GM23248 (cell line): ENCODE measurements around the gene OST4. TPM values are rescaled to one million over a fixed set of nuclear protein-coding genes. Genes with fewer than 3 reads are reported as not detected.

Experiments used
- DNase-seq: peaks from one replicate; pipeline ENCODE4 v3.0.0-alpha.2; 2015
- H2AFZ ChIP-seq: fragments of 200-600 bp; sonication (generic); 2 replicates; pipeline ENCODE4 v1.6.1; 2016; ENCODE audit warnings: antibody characterized with exemption
- H3F3A ChIP-seq: fragments of 200-600 bp; sonication (generic); 2 replicates; pipeline ENCODE4 v1.6.1; 2016; ENCODE audit warnings: mild to moderate bottlenecking, antibody characterized with exemption, mixed run types; ENCODE audit not compliant: insufficient read depth
- H3K27ac ChIP-seq: fragments of 200-600 bp; sonication (generic); 2 replicates; pipeline ENCODE4 v1.5.1; 2016; ENCODE audit warnings: mild to moderate bottlenecking
- H3K27me3 ChIP-seq: fragments of 200-600 bp; sonication (generic); replicated peaks from 2 replicates; pipeline ENCODE4 v1.6.1; 2016; ENCODE audit warnings: mild to moderate bottlenecking; ENCODE audit not compliant: insufficient read depth
- H3K36me3 ChIP-seq: fragments of 200-600 bp; sonication (generic); 2 replicates; pipeline ENCODE4 v1.6.1; 2016; ENCODE audit warnings: low read depth, mild to moderate bottlenecking
- H3K4me1 ChIP-seq: fragments of 200-600 bp; sonication (generic); 2 replicates; pipeline ENCODE4 v1.6.1; 2016; ENCODE audit warnings: mild to moderate bottlenecking; ENCODE audit not compliant: insufficient read depth
- H3K4me2 ChIP-seq: fragments of 200-600 bp; sonication (generic); one replicate; pipeline ENCODE4 v1.6.1; 2016; ENCODE audit warnings: mild to moderate bottlenecking; ENCODE audit not compliant: unreplicated experiment
- H3K4me3 ChIP-seq: fragments of 200-600 bp; sonication (generic); 2 replicates; pipeline ENCODE4 v1.5.1; 2016; ENCODE audit warnings: mild to moderate bottlenecking
- H3K79me2 ChIP-seq: fragments of 200-600 bp; sonication (generic); 2 replicates; pipeline ENCODE4 v1.6.1; 2016; ENCODE audit warnings: mild to moderate bottlenecking; ENCODE audit not compliant: insufficient read depth
- H3K9ac ChIP-seq: fragments of 200-600 bp; sonication (generic); 2 replicates; pipeline ENCODE4 v1.6.1; 2016; ENCODE audit warnings: mild to moderate bottlenecking
- H3K9me2 ChIP-seq: fragments of 200-600 bp; sonication (generic); 2 replicates; pipeline ENCODE4 v1.6.1; 2016; ENCODE audit warnings: mixed run types, mild to moderate bottlenecking, moderate library complexity; ENCODE audit not compliant: insufficient read depth
- H3K9me3 ChIP-seq: fragments of 200-600 bp; sonication (generic); one replicate; pipeline ENCODE4 v1.6.1; 2017; ENCODE audit warnings: low read depth
- H4K20me1 ChIP-seq: fragments of 200-600 bp; sonication (generic); 2 replicates; pipeline ENCODE4 v1.6.0; 2016; ENCODE audit not compliant: insufficient read depth
- EZH2 ChIP-seq: fragments of 200-600 bp; sonication (generic); IDR thresholded peaks from 2 replicates; pipeline ENCODE4 v1.6.1; 2018; ENCODE audit warnings: antibody characterized with exemption, mild to moderate bottlenecking; ENCODE audit not compliant: insufficient read depth, poor library complexity, severe bottlenecking
- EZH2phosphoT487 ChIP-seq: fragments of 200-600 bp; sonication (generic); IDR thresholded peaks from 2 replicates; pipeline ENCODE4 v1.6.1; 2018; ENCODE audit warnings: antibody characterized with exemption, moderate library complexity, mild to moderate bottlenecking, low read depth; ENCODE audit not compliant: insufficient read depth
- WGBS, 2 experiments: methylation state at CpG; one replicate each; pipeline ENCODE4 v1.1.6; 2015 to 2017; ENCODE audit warnings: low lambda C conversion rate in 2 of 2, low coverage in 1 of 2; ENCODE audit errors: missing lambda C conversion rate in 2 of 2; 5-methylcytosine and 5-hydroxymethylcytosine counted together
- in situ Hi-C: fragments of 300-500 bp; cut with MboI; formaldehyde crosslinking; loops from 2 replicates; pipeline ENCODE4 v1.15.0; 2020
- polyA plus RNA-seq: library from polyadenylated mRNA; unstranded; fragments of >200 nt; fragmentation: Nextera tagmentation; extraction: Ambion mirVana; gene quantifications from 2 replicates; pipeline ENCODE4 v1.2.1, GENCODE V29; 2016
- total RNA-seq: library from RNA; depleted of rRNA; stranded (reverse); fragments of >200 nt; shearing (Covaris generic); gene quantifications from 2 replicates; pipeline ENCODE4 v1.2.3, GENCODE V29; 2014

Gene OST4
- total and polyA plus RNA-seq, 2 experiments from 2014 or later = 499 to 942 TPM

- no peaks in the 10 kb centered on the region for H3K27me3 ChIP-seq
- no peak overlapping the region for H3K9ac ChIP-seq
- peaks cover 68% of the 10 kb centered on the region for H3K79me2 ChIP-seq
- no peaks in the 10 kb centered on the region for H3F3A ChIP-seq
- no peak for DNase-seq
- in situ Hi-C loops = no loop called here
- no peaks in the 10 kb centered on the region for H3K9me2 ChIP-seq
- H3K9me3 ChIP-seq = no peaks in the 10 kb centered on the region
- no peak for TF ChIP-seq EZH2phosphoT487
- no peak for TF ChIP-seq EZH2
- H4K20me1 ChIP-seq = no peaks in the 10 kb centered on the region
- H3K4me1 ChIP-seq = peaks cover 2% of the 10 kb centered on the region; the same call in 1 of the 2 replicates
- no peak overlapping the region for H2AFZ ChIP-seq
- H3K4me2 ChIP-seq = no peak overlapping the region
- H3K4me3 ChIP-seq = no peak overlapping the region
- H3K27ac ChIP-seq = no peak overlapping the region
- WGBS, 2 experiments = 69 to 85% methylated on average over 2 of the region's 2 CpGs
- H3K36me3 ChIP-seq = no peaks in the 10 kb centered on the region
Measured at GRCh38 chr2:27029051-27029450, 42.4 kb downstream of the OST4 start.

GRCh38 chr2:27027211-27027651, 44.2 kb downstream of the OST4 start:
- peaks cover 51% of the 10 kb centered on the region for H3K79me2 ChIP-seq
- H3F3A ChIP-seq = no peaks in the 10 kb centered on the region
- no peaks in the 10 kb centered on the region for H3K4me1 ChIP-seq
- DNase-seq = no peak
- WGBS, 2 experiments = 87 to 93% methylated on average over 9 to 10 of the region's 10 CpGs
- no peak overlapping the region for H3K4me3 ChIP-seq
- H3K36me3 ChIP-seq = no peaks in the 10 kb centered on the region
- H3K9me3 ChIP-seq = no peaks in the 10 kb centered on the region
- no peak overlapping the region for H2AFZ ChIP-seq
- no peaks in the 10 kb centered on the region for H4K20me1 ChIP-seq
- H3K4me2 ChIP-seq = no peak overlapping the region
- H3K27ac ChIP-seq = no peak overlapping the region
- no peak overlapping the region for H3K9ac ChIP-seq
- in situ Hi-C loops = no loop called here
- TF ChIP-seq EZH2 (no peak), EZH2phosphoT487 (no peak)
- no peaks in the 10 kb centered on the region for H3K9me2 ChIP-seq
- no peaks in the 10 kb centered on the region for H3K27me3 ChIP-seq

GRCh38 chr2:27025861-27026851, 45.3 kb downstream of the OST4 start:
- no peak overlapping the region for H3K27ac ChIP-seq
- in situ Hi-C loops = no loop called here
- peaks cover 7% of the 10 kb centered on the region for H3K4me1 ChIP-seq
- WGBS, 2 experiments = 89% methylated on average over 22 to 24 of the region's 24 CpGs
- TF ChIP-seq EZH2phosphoT487 (no peak), EZH2 (no peak)
- H3F3A ChIP-seq = peaks cover 9% of the 10 kb centered on the region
- no peak overlapping the region for H3K4me2 ChIP-seq
- H3K9ac ChIP-seq = no peak overlapping the region
- H4K20me1 ChIP-seq = no peaks in the 10 kb centered on the region
- peaks cover 41% of the 10 kb centered on the region for H3K79me2 ChIP-seq
- no peak for DNase-seq
- no peaks in the 10 kb centered on the region for H3K9me3 ChIP-seq
- H3K9me2 ChIP-seq = no peaks in the 10 kb centered on the region
- no peaks in the 10 kb centered on the region for H3K27me3 ChIP-seq
- no peak overlapping the region for H3K4me3 ChIP-seq
- H3K36me3 ChIP-seq = no peaks in the 10 kb centered on the region
- no peak overlapping the region for H2AFZ ChIP-seq

GRCh38 chr2:27025281-27025800, 46.1 kb downstream of the OST4 start:
- H2AFZ ChIP-seq = no peak overlapping the region
- in situ Hi-C loops = no loop called here
- H3K4me1 ChIP-seq = peaks cover 10% of the 10 kb centered on the region
- no peaks in the 10 kb centered on the region for H3K9me3 ChIP-seq
- no peak for DNase-seq
- no peak overlapping the region for H3K9ac ChIP-seq
- 79 to 80% methylated on average over 13 of the region's 13 CpGs for WGBS, 2 experiments
- no peaks in the 10 kb centered on the region for H3K27me3 ChIP-seq
- H3K9me2 ChIP-seq = no peaks in the 10 kb centered on the region
- no peaks in the 10 kb centered on the region for H4K20me1 ChIP-seq
- no peak for TF ChIP-seq EZH2
- no peak for TF ChIP-seq EZH2phosphoT487
- H3K4me3 ChIP-seq = no peak overlapping the region
- peaks cover 32% of the 10 kb centered on the region for H3K79me2 ChIP-seq
- no peaks in the 10 kb centered on the region for H3K36me3 ChIP-seq
- no peak overlapping the region for H3K27ac ChIP-seq
- no peak overlapping the region for H3K4me2 ChIP-seq
- H3F3A ChIP-seq = peaks cover 9% of the 10 kb centered on the region
